Measurements from ENCODE around the gene ATP8B1. TPM values are rescaled to one million over a fixed set of nuclear protein-coding genes. Genes with fewer than 3 reads are reported as not detected.

The ATP8B1 gene
- total and polyA plus RNA-seq, 2 of the 8 experiments (the other 6 are each of a cell fraction or from before 2014, with no cell fraction given), result 1.1 to 4.6 TPM

DNA sequence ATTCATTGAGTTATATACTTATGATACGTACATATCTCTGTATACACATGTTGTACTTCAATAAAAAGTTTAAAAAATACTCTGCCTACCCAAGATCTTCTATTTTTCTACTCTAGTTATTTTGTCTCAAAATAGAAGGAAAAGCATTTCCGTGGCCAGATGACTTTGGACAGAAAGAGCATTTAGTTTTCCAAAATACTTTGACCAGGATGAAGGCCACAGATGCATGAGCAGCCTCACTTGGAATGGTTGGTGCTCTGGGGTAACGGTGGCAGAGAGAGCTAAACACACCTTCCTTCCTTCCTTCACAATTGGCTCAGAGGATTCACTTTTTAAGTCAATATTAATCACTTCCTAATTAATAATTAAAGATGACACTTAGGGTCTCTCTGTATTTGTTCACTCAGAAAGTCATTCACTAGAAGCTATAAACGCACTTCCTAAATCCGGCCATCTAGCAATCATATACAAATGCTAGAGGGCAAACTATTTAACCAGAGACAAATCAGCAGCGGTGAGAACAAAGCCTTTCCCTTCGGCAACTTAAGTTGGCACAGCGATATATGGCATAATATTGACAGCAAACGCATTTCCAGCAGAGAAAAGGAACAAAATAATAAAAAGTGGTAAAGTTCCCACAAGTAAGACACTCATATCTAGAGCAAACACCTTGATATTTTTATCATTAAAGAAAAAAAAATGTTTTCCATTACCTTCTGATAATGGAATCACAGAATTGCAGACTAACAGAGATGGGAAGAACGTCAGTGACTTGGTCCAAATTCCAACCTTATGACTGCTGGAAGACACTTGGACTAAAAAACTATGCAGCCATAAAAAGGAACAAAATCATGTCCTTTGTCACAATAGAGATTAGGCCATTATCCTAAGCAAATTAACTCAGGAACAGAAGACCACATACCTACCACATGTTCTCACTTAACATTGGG lies 125.6 kb downstream of the ATP8B1 start (continued):
- no peak for TF ChIP-seq SRF (IDR thresholded peaks at IDR 0.05; ENCODE audit: low read depth, low read length)
- TF ChIP-seq KDM4A (IDR thresholded peaks at IDR 0.05; ENCODE audit: low read depth, low read length, severe bottlenecking), result no peak
- no peak for TF ChIP-seq NANOG (IDR thresholded peaks at IDR 0.05; ENCODE audit: insufficient read depth, low read depth, low read length, poor library complexity, severe bottlenecking)
- TF ChIP-seq ASH2L (IDR thresholded peaks at IDR 0.05; ENCODE audit: low read length), result no peak
- TF ChIP-seq, protein P1, sequence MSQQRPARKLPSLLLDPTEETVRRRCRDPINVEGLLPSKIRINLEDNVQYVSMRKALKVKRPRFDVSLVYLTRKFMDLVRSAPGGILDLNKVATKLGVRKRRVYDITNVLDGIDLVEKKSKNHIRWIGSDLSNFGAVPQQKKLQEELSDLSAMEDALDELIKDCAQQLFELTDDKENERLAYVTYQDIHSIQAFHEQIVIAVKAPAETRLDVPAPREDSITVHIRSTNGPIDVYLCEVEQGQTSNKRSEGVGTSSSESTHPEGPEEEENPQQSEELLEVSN (IDR thresholded peaks at IDR 0.05), result no peak
- TF ChIP-seq POU5F1 (IDR thresholded peaks at IDR 0.05; ENCODE audit: low read depth, low read length), result no peak
- no peak for TF ChIP-seq HDAC2 (IDR thresholded peaks at IDR 0.05; ENCODE audit: borderline replicate concordance in 1 of 2, low read depth in 2 of 2, low read length in 2 of 2)

All from H1 (cell line).